TTC549 (cell line): ENCODE results near the gene OVCH2.
"Not testable (repeated sequence)": the region's sequence is repeated elsewhere in the genome, so short reads cannot be mapped to it uniquely, and the experiment has no call there.

Experiments
- FAIRE-seq: peaks from 2 replicates; lab custom pipeline; 2012; peaks lifted over from hg19 to GRCh38; lab: Jason Lieb, UNC

OVCH2 gene

DNA sequence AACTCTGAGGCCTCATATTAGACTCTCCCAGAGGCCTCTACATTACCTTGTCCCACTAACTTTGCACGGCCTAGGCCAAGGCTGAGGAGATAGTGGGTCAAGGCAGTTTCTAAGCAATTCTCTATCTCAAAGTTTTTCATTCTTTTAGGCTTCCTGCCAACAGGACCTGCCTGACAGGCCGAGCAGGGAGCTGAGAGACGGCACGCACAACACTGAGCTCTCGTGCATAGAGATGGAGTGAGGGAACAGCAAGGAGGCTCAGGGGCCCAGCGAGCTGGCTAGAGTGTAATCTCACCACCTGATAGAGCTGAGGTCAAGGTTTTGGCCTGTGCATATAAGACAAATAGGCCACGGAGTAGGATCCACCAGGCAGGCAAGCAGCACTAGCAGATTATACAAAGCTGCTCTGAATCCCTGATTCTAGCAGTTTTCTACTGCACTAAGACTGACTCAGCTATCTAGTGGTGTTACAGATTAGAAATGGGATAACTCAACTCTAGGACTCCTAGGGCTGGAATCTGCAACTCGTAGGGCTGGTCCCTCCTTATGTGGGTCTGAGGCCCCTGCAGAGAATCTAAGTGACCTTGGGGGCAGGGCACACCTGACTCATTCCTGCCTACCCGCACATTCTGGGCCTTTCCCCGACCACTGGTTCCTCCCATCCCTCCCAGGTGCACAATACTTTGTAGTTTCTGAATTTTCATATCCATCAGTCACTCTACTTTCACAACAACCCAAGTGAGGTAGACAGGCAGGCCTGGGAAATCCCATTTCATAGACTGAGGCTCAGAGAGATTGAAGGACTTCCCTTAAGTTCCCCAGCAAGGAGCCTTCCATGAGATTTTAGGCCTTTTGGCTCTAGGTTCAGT, 34.7 kb downstream of the OVCH2 start:
- FAIRE-seq = no peak

DNA sequence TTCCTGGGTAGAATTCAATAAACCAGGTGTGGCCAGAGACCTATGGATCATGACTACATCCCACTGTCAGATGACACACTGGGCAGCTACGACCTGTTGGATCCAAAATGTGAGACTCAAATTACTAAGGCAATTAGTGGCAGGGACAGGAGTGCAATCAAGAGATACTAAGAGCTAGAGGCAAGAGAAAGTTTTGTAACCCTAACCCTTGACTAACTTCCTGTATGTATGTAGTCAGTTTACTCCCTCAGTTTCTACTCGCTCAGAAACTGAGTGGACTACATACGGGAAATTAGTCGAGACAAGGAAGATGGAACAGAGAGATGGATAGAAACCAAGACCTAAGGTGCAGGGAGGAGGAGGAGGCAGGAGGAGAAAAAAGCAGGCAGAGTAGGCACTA, 35.6 kb downstream of the OVCH2 start:
- no peak for FAIRE-seq

- no peak for FAIRE-seq
Observed at GRCh38 chr11:7668911-7669310, 37.4 kb downstream of the OVCH2 start.

DNA sequence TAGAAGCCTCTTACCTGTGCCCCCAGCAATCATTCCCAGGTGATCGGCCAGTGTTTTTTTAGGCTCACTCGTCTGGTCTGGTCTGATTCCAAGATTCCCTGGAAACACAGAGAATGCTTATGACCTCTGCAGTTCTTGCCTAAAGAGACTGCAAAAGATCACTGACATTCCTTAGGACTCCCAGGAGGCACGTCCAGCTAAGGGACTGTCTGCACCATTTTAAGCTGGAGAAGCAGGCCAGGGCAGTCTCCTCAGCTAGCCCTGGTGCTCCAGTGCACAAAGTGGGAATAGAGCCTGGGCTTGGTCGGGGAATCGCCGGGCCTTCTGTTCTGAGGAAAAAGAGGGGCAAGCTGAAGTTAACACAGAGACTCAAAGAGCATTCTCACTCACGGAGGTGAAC, 37.8 kb downstream of the OVCH2 start:
- FAIRE-seq = no peak

DNA sequence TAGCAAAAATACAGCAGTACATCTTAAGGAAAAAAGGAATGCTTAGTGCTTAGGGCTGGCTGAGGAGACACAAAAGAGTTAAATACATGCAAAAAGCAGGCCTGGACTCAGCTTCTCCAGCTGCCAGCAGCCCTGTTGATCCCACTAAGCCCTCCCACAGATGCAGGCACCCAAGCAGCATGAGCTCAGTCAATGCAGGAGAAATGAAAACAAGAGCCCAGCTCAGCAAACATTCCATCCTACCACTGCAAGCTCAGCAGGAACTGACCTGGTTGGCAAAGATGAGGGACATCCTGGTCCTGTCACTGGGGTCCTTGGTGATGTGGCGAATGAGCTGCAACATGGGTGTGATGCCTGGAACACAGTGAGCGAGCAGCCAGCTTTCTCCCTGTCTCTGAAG, 38.8 kb downstream of the OVCH2 start:
- no peak for FAIRE-seq

GRCh38 chr11:7666292-7666866, 39.9 kb downstream of the OVCH2 start:
- no peak for FAIRE-seq

DNA sequence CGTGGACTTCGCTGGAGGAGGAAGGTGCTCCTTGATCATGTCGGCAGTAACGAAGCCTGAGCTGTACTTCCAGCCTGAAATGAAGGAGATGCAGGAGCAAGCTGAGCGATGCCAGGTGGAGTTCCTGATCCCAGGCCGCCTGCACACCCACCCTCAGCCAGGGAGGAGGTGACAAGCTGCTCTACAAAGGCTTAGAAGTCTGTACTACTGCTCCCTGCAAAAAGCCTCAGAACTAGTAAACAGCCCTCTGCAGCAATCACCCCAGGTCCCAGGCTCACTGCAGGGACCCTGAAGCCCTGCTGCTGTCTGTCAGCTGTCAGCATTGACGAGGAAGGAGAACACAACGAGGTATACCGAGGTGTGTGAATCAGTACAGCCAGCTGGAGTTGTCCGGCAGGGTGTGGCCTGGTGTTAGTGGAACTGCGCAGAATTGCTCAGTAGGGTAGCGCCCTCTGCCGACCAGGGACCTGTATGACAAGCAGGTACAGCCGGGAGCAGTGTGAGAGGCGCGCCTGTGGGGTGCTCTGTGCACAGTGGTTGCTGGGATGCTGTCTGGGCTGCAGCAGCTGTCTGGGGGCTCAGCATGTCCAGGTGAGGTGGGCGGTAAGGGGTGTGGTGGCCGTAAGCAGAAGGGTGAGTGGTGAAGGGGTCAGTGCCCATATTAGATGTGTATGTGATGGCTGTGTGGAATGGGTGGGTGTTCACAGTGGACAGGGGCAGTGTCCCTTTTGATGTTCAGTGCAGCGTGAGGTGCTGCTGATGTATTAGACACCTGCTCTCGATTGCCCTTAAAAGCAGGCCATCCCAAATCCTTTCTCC, 40.6 kb downstream of the OVCH2 start:
- no peak for FAIRE-seq

DNA sequence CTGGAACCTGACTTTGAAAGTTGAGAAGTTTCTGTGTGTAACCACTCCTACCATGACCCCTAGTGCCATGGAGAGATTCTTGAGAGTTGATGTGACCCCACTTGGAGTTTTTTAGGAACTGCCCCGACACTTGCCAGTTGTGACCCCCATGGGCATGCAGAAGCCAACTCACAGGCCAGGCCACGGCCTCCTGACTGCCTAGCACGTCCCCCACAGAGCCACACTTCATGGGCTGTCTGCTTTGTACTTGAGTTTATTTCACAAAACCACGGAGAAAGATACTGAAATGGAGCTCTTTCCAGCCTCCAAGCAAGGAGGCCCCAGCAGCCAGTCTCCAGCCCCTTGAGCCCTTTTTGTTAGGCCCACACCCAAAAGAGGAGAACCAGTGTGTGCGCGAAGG, 41.4 kb downstream of the OVCH2 start:
- no peak for FAIRE-seq

GRCh38 chr11:7663531-7663930, 42.7 kb downstream of the OVCH2 start:
- FAIRE-seq = not testable (repeated sequence)

DNA sequence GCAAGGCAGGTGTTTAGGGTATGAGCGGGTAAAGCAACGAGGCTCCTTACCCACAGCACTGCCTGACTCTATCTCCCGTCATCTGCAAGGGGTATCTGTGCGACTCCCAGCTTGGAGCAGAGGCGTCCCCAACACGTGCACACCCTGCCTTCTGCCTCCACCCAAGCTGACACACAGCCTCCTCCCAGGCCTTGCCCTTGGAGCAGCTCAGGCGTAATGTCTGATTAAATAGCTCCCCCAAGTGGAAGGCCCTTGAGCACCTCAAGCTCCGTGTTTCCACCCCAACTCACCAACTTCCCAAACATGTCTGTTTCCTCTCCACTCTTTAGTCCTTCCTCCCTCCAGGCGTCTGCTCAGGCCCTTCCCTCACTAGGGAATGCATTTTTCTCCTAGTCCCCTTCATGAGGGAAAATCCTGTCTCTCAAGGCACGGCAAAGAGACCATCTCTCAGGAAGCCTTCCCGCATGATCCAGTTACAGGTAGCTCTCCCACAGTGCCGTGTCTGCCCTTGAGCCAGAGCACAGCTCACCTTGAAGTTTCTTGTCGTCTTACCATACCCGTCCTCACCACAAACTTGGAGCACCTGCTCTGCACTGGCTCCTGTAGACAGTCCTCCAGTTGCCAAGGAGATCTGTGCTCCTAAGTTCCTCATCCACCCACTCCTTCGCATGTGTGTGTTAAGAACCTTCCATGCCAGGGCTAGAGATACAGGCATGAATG, 48.8 kb downstream of the OVCH2 start:
- no peak for FAIRE-seq

DNA sequence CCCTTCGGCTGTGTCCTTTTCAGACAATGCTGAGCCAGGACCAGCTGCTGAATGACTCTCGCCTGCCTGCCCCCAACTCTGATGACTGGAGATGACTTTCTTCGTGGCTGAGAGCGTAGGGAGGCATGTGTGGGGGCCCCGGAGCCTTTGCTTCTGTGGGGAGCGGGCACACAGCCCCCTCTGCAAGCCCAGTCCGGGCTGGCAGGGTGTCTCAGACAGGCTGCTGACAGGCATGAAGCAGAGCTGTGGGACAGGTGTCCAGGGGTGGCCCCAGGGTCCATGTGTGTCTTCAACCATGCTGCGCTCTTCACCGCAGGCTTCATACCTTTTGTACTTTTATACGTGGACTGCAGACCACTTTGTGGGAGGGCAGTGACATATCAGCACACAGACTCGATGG, 49.6 kb downstream of the OVCH2 start:
- no peak for FAIRE-seq

GRCh38 chr11:7655253-7656217, 50.7 kb downstream of the OVCH2 start:
- FAIRE-seq = no peak

- FAIRE-seq = no peak
Observed at GRCh38 chr11:7654195-7654705, 52.0 kb downstream of the OVCH2 start.

- FAIRE-seq = no peak
Observed at GRCh38 chr11:7651700-7652099, 54.6 kb downstream of the OVCH2 start.

GRCh38 chr11:7651140-7651551, 55.1 kb downstream of the OVCH2 start:
- FAIRE-seq = no peak

DNA sequence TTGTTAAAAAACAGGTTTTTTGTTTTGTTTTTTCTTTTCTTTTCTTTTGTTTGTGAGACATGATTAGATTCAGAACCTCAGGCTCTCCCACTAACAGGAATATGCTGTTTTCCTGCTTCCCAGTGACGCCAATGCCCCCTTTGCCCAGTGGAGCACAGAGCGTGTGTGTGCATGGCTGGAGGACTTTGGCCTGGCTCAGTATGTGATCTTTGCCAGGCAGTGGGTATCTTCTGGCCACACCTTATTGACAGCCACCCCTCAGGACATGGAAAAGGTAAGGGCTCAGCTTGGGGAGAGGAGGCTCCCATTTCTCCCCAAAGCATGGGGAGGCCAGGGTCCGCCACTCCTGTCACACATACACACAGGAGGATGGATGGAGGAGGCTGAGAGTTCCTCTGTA, 58.0 kb downstream of the OVCH2 start:
- no peak for FAIRE-seq

DNA sequence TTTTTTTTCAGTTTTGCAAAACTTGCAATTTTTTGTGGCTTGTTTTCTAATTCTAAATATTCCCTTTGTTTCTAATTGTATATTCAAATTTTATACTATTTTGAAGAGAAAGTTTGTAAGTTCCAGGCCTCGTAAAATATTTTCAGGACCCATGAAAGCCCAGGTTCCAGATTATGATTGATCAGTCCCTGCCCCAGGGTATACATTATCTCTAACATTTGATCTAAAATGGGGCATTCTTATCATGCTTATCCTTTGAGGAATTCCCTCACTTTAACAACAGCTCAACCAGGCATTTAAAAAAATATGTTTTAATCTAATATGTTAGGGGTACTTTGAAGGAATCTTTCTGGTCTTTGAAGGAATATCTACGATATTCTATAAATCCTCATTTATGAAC, 59.4 kb downstream of the OVCH2 start:
- FAIRE-seq = no peak

- FAIRE-seq = no peak
Observed at GRCh38 chr11:7645206-7645605, 61.1 kb downstream of the OVCH2 start.

GRCh38 chr11:7643314-7643713, 63.0 kb downstream of the OVCH2 start:
- FAIRE-seq = no peak

DNA sequence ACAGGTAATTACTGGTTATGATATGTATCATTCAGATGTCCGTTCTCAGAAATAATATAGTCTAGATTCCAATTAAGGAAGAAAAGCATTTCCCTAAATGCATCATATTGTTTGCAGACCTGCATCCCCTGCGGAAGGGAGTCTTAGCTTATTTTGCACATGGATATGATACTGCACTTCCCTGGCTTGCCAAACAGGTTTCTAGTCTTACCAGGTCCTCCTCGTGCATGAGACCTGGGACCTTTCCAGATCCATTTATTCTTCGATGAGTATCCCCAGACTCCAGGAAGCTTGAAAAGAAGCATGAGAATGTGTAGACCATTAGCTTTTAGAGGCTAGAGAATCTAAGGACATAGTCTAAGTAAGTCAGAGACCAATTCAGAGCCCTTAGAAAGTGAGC, 63.5 kb downstream of the OVCH2 start:
- no peak for FAIRE-seq

- FAIRE-seq = no peak
Observed at GRCh38 chr11:7640816-7641215, 65.5 kb downstream of the OVCH2 start.
